OCI-LY7 (cell line): ENCODE data around the gene HSPB7.

Experiments
- CTCF ChIP-seq: fragments of 200-600 bp; sonication (generic); conservative IDR thresholded peaks from 2 replicates; pipeline ENCODE4 v1.5.1; 2014; ENCODE audit warnings: mild to moderate bottlenecking, antibody characterized with exemption, low read length, moderate library complexity, mixed read lengths
- EZH2phosphoT487 ChIP-seq: fragments of 200-600 bp; sonication (generic); IDR thresholded peaks from 2 replicates; pipeline ENCODE4 v1.6.1; 2018; ENCODE audit warnings: low read depth, borderline replicate concordance, mild to moderate bottlenecking, mixed run types, antibody characterized with exemption, low read length, moderate library complexity, mixed read lengths

- TF ChIP-seq CTCF = no peak
- TF ChIP-seq EZH2phosphoT487 = no peak
Observed at GRCh38 chr1:15992582-15993500, 25.0 kb downstream of the HSPB7 start.
